Measurements from ENCODE around the gene DMWD.

Gene DMWD

GRCh38 chr19:45742969-45743368, 49.7 kb downstream of the DMWD start:
- no peak for DNase-seq

GRCh38 chr19:45739498-45740439, 52.9 kb downstream of the DMWD start:
- DNase-seq: no peak

GRCh38 chr19:45733160-45733810, 59.4 kb downstream of the DMWD start, which contains the start of gene MEIOSIN:
Gene MEIOSIN, plus strand, starts transcription at chr19:45733439. Its CDS starts 1,938 bp downstream, at chr19:45735377.
- no peak for DNase-seq

Data from NCI-H1092 (cell line).